ENCODE results near the gene KIF5C. TPM values are rescaled to one million over a fixed set of nuclear protein-coding genes. Genes with fewer than 3 reads are reported as not detected.

The KIF5C gene
- polyA plus RNA-seq, 1 donor (not counting 4 experiments of a cell fraction or from before 2014, with no cell fraction given): 0.03 TPM

DNA sequence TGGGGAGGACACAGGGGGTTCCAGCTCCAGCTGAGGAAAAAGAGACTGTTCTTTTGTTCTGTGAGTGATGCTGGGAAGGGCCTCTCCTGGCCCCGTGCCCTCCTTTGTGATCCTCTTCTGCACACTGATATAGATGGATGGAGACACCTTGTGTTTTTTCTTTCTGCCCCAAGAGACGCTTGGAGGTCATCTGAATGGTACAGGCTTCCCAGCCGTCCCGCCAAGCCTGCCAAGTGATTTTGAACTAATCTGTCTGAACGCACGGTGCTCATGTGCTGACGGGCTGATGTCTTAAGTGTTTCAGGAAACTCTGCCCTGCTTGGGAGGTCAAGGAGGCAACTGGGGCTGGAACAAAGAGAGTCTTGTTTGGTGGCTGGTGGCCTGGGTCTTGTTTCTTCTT, 57.5 kb downstream of the KIF5C start:
- Histone ChIP-seq H4K20me1 (ENCODE audit: control insufficient read depth, extremely low read depth, insufficient read depth, low read length) (no peaks in the 10 kb centered on the region), H3K9me3 (ENCODE audit: control insufficient read depth, low read depth, low read length) (no peaks in the 10 kb centered on the region), H3K27me3 (ENCODE audit: control insufficient read depth, extremely low read depth, insufficient read depth, low read length) (peaks cover 7% of the 10 kb centered on the region), H2AFZ (ENCODE audit: control insufficient read depth, low read length) (no peak overlapping the region), H3K9me1 (ENCODE audit: control insufficient read depth, extremely low read depth, insufficient read depth, low read length) (no peaks in the 10 kb centered on the region), H3K9ac (ENCODE audit: control insufficient read depth, extremely low read depth, insufficient read depth, low read length) (no peak overlapping the region), H3K4me1 (ENCODE audit: control insufficient read depth, extremely low read depth, insufficient read depth, low read length) (no peaks in the 10 kb centered on the region), H3K36me3 (ENCODE audit: control insufficient read depth in 2 of 2, extremely low read depth in 1 of 2, insufficient read depth in 2 of 2, low read length in 2 of 2) (no peaks in the 10 kb centered on the region), H3K4me2 (ENCODE audit: control insufficient read depth, extremely low read depth, insufficient read depth, low read depth, low read length) (no peak overlapping the region), H3K4me3 (ENCODE audit: control insufficient read depth in 2 of 3, extremely low read depth in 1 of 3, insufficient read depth in 2 of 3, low read depth in 1 of 3, low read length in 3 of 3) (no peak overlapping the region), H3K27ac (ENCODE audit: control insufficient read depth, insufficient read depth, low read length) (no peak overlapping the region), H3K79me2 (ENCODE audit: control insufficient read depth, insufficient read depth, low read length) (no peaks in the 10 kb centered on the region)
- dilution Hi-C loops (cut with MboI; ENCODE audit: extremely low pct_ligation_motif_present, low sequenced_read_pairs): no loop called here
- FAIRE-seq (no peak), DNase-seq (ENCODE audit: low read depth, low spot score) (no peak)
- no peak for TF ChIP-seq EZH2 (IDR thresholded peaks at IDR 0.05; ENCODE audit: low read length)
- TF ChIP-seq, protein P1, sequence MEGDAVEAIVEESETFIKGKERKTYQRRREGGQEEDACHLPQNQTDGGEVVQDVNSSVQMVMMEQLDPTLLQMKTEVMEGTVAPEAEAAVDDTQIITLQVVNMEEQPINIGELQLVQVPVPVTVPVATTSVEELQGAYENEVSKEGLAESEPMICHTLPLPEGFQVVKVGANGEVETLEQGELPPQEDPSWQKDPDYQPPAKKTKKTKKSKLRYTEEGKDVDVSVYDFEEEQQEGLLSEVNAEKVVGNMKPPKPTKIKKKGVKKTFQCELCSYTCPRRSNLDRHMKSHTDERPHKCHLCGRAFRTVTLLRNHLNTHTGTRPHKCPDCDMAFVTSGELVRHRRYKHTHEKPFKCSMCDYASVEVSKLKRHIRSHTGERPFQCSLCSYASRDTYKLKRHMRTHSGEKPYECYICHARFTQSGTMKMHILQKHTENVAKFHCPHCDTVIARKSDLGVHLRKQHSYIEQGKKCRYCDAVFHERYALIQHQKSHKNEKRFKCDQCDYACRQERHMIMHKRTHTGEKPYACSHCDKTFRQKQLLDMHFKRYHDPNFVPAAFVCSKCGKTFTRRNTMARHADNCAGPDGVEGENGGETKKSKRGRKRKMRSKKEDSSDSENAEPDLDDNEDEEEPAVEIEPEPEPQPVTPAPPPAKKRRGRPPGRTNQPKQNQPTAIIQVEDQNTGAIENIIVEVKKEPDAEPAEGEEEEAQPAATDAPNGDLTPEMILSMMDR (optimal IDR thresholded peaks at IDR 0.05 in 1 of 3, IDR thresholded peaks at IDR 0.05 in 1 of 3, conservative IDR thresholded peaks at IDR 0.05 in 1 of 3; ENCODE audit: extremely low read depth in 1 of 3, insufficient read depth in 2 of 3, low read length in 3 of 3): no peak

DNA sequence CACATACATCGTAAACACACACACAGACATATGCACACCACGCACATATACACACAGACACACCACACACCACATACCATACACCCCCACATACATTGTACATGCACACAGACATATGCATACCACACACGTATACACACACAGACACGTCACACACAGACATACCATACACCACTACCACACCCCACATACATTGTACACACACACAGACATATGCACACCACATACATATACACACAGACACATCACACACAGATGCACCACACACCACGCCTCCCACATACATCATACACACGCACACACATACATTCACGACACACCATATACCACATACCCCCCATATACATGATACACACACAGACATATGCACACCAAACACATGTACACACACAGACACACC, 58.4 kb downstream of the KIF5C start:
- H3K27me3 ChIP-seq (ENCODE audit: control insufficient read depth, extremely low read depth, insufficient read depth, low read length): peaks cover 7% of the 10 kb centered on the region
- H4K20me1 ChIP-seq (ENCODE audit: control insufficient read depth, extremely low read depth, insufficient read depth, low read length): no peaks in the 10 kb centered on the region
- H2AFZ ChIP-seq (ENCODE audit: control insufficient read depth, low read length): no peak overlapping the region
- H3K4me3 ChIP-seq (ENCODE audit: control insufficient read depth in 2 of 3, extremely low read depth in 1 of 3, insufficient read depth in 2 of 3, low read depth in 1 of 3, low read length in 3 of 3): no peak overlapping the region
- no peak overlapping the region for H3K4me2 ChIP-seq (ENCODE audit: control insufficient read depth, extremely low read depth, insufficient read depth, low read depth, low read length)
- H3K27ac ChIP-seq (ENCODE audit: control insufficient read depth, insufficient read depth, low read length): no peak overlapping the region
- FAIRE-seq (no peak), DNase-seq (ENCODE audit: low read depth, low spot score) (no peak)
- no peaks in the 10 kb centered on the region for H3K4me1 ChIP-seq (ENCODE audit: control insufficient read depth, extremely low read depth, insufficient read depth, low read length)
- H3K36me3 ChIP-seq (ENCODE audit: control insufficient read depth in 2 of 2, extremely low read depth in 1 of 2, insufficient read depth in 2 of 2, low read length in 2 of 2): no peaks in the 10 kb centered on the region
- no peaks in the 10 kb centered on the region for H3K9me1 ChIP-seq (ENCODE audit: control insufficient read depth, extremely low read depth, insufficient read depth, low read length)
- dilution Hi-C loops (cut with MboI; ENCODE audit: extremely low pct_ligation_motif_present, low sequenced_read_pairs): no loop called here
- H3K9me3 ChIP-seq (ENCODE audit: control insufficient read depth, low read depth, low read length): no peaks in the 10 kb centered on the region
- no peak overlapping the region for H3K9ac ChIP-seq (ENCODE audit: control insufficient read depth, extremely low read depth, insufficient read depth, low read length)
- TF ChIP-seq EZH2 (IDR thresholded peaks at IDR 0.05; ENCODE audit: low read length): no peak
- TF ChIP-seq, protein P1 (optimal IDR thresholded peaks at IDR 0.05 in 1 of 3, IDR thresholded peaks at IDR 0.05 in 1 of 3, conservative IDR thresholded peaks at IDR 0.05 in 1 of 3; ENCODE audit: extremely low read depth in 1 of 3, insufficient read depth in 2 of 3, low read length in 3 of 3): no peak
- H3K79me2 ChIP-seq (ENCODE audit: control insufficient read depth, insufficient read depth, low read length): no peaks in the 10 kb centered on the region
